ENCODE data around the gene MRPL52. TPM values are rescaled to one million over a fixed set of nuclear protein-coding genes. Genes with fewer than 3 reads are reported as not detected.

The MRPL52 gene
- total RNA-seq, 2 donors from 2014 or later: 192 to 204 TPM

GRCh38 chr14:22845821-22846625, 16.3 kb downstream of the MRPL52 start:
- Histone ChIP-seq H3K36me3 (ENCODE audit: control insufficient read depth, insufficient read depth, low read length) (peaks cover 49% of the 10 kb centered on the region), H3K4me1 (ENCODE audit: control insufficient read depth, insufficient read depth, low read length) (no peaks in the 10 kb centered on the region), H3K9ac (ENCODE audit: extremely low read depth, low read length, poor library complexity, severe bottlenecking) (no peak overlapping the region), H3K9me3 (ENCODE audit: control insufficient read depth, low read length) (no peaks in the 10 kb centered on the region), H3K27me3 (ENCODE audit: control insufficient read depth, insufficient read depth, low read length, poor library complexity, severe bottlenecking) (no peaks in the 10 kb centered on the region), H3K27ac (ENCODE audit: low read depth, low read length) (no peak overlapping the region), H3K4me3 (ENCODE audit: low read length) (no peak overlapping the region)
- 92 to 96% methylated on average over 12 to 24 of the region's 26 CpGs for WGBS, 2 experiments (ENCODE audit: insufficient coverage in 1 of 2, insufficient read length in 1 of 2)
- Mint-ChIP-seq H3K4me3 (no peak overlapping the region), H3K27ac (no peak overlapping the region), H3K9me3 (no peaks in the 10 kb centered on the region), H3K4me1 (peaks cover 12% of the 10 kb centered on the region), H3K27me3 (ENCODE audit: insufficient read depth) (no peaks in the 10 kb centered on the region), H3K36me3 (ENCODE audit: low read depth) (peaks cover 51% of the 10 kb centered on the region)
- no peak for DNase-seq
- no peak for TF ChIP-seq CTCF (conservative IDR thresholded peaks at IDR 0.05)

GRCh38 chr14:22846811-22847307, 17.2 kb downstream of the MRPL52 start:
- no peak overlapping the region for H3K9ac ChIP-seq (ENCODE audit: extremely low read depth, low read length, poor library complexity, severe bottlenecking)
- H3K27ac Mint-ChIP-seq: no peak overlapping the region
- WGBS, 2 experiments (ENCODE audit: insufficient coverage in 1 of 2, insufficient read length in 1 of 2): 87 to 96% methylated on average over 4 to 11 of the region's 11 CpGs
- no peak overlapping the region for H3K27ac ChIP-seq (ENCODE audit: low read depth, low read length)
- H3K4me1 ChIP-seq (ENCODE audit: control insufficient read depth, insufficient read depth, low read length): no peaks in the 10 kb centered on the region
- H3K27me3 ChIP-seq (ENCODE audit: control insufficient read depth, insufficient read depth, low read length, poor library complexity, severe bottlenecking): no peaks in the 10 kb centered on the region
- no peak for TF ChIP-seq CTCF (conservative IDR thresholded peaks at IDR 0.05)
- no peak overlapping the region for H3K4me3 Mint-ChIP-seq
- no peak for DNase-seq
- peaks cover 45% of the 10 kb centered on the region for H3K36me3 Mint-ChIP-seq (ENCODE audit: low read depth)
- H3K27me3 Mint-ChIP-seq (ENCODE audit: insufficient read depth): no peaks in the 10 kb centered on the region
- no peak overlapping the region for H3K4me3 ChIP-seq (ENCODE audit: low read length)
- no peaks in the 10 kb centered on the region for H3K9me3 Mint-ChIP-seq
- H3K36me3 ChIP-seq (ENCODE audit: control insufficient read depth, insufficient read depth, low read length): peaks cover 40% of the 10 kb centered on the region
- H3K4me1 Mint-ChIP-seq: peaks cover 12% of the 10 kb centered on the region
- H3K9me3 ChIP-seq (ENCODE audit: control insufficient read depth, low read length): no peaks in the 10 kb centered on the region

DNA sequence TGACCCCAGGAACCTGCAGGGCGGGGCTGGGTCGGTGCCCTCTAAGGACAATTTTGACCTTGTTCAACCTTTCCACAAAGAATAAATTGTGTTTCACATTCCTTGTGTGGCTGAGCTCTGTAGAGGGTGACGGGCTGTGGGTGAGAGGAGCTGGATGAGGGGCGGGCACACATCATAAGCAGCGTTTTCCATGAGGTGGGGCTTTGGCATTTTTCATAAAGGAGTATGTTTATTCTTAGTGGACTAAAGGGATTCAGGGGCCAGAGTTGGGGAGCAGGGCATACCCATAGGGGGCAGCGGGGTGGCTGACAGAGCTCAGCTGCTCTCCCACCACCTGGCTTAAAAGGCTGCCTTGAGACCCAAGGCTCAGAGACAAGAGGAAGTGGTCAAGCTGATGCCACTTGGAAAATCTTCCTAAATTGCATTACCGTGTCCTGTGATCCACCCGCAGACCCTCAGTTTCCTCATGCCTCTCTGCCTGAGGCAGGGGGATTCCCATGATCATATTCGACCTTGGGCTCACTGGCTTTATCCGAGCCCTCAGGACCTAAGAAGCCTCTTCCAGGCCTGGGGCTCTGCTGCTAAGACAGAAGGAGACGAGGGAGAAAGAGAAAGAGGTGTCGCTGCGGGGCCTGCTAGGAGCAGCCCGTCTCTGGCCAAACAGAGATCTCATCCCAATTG, 18.1 kb downstream of the MRPL52 start:
- Histone ChIP-seq H3K27ac (ENCODE audit: low read depth, low read length) (peak overlapping the region; percentile 26), H3K27me3 (ENCODE audit: control insufficient read depth, insufficient read depth, low read length, poor library complexity, severe bottlenecking) (no peaks in the 10 kb centered on the region), H3K9me3 (ENCODE audit: control insufficient read depth, low read length) (no peaks in the 10 kb centered on the region), H3K36me3 (ENCODE audit: control insufficient read depth, insufficient read depth, low read length) (peaks cover 31% of the 10 kb centered on the region), H3K4me1 (ENCODE audit: control insufficient read depth, insufficient read depth, low read length) (peaks cover 1% of the 10 kb centered on the region), H3K9ac (ENCODE audit: extremely low read depth, low read length, poor library complexity, severe bottlenecking) (no peak overlapping the region), H3K4me3 (ENCODE audit: low read length) (no peak overlapping the region)
- DNase-seq: peak; percentile 57
- Mint-ChIP-seq H3K27ac (peak overlapping the region; percentile 61), H3K4me1 (peaks cover 16% of the 10 kb centered on the region), H3K36me3 (ENCODE audit: low read depth) (peaks cover 36% of the 10 kb centered on the region), H3K27me3 (ENCODE audit: insufficient read depth) (no peaks in the 10 kb centered on the region), H3K4me3 (no peak overlapping the region), H3K9me3 (no peaks in the 10 kb centered on the region)
- 87 to 89% methylated on average over 7 to 14 of the region's 14 CpGs for WGBS, 2 experiments (ENCODE audit: insufficient coverage in 1 of 2, insufficient read length in 1 of 2)
- TF ChIP-seq CTCF (conservative IDR thresholded peaks at IDR 0.05): peak; percentile 35
